ENCODE results near the gene UTY.

Gene UTY

DNA sequence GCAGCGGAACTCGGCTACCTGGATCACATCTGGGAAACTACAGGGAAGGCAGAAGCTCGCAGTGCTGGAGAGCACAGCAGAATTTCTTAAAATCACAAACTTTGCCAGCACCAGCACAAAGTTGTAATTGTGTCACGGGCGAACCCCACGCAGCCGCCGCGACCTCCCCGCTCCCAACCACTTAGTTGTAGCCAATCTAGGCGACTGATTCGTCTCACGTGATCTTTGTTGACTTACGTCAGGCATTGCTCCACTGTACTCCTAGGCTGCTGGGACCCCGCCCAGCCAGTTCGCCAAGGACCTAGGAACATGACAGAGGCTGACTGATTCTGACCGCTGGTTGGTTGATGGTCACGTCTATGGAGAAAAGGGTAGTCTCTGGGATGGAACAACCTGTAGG is at the start of gene UTY:
TSS of gene UTY (minus strand) at position 206 of the 400 bp plus-strand sequence. CDS start 368 bp downstream, outside the sequence.
- DNase-seq: no peak

GRCh38 chrY:13520474-13520873 is 40.6 kb upstream of the UTY start:
- no peak for DNase-seq

DNA sequence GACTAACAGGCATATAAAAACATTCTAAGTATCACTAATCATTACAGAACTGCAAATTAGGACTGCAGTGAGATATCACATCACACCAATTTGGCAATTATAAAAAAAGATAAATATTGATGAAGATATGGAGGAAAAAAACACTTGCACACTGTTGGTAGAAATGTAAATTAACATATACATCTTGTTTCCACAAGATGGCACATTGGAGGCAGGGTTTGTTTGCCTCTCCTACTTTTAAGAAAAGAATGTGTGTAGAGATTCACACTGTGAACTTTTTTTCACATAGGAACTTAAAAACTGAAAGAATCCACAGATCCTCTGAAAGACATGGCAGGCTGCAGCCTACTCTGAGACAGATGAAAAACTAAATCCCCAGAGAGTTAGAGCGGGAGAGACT is 21.4 kb upstream of the UTY start:
- no peak for DNase-seq

DNA sequence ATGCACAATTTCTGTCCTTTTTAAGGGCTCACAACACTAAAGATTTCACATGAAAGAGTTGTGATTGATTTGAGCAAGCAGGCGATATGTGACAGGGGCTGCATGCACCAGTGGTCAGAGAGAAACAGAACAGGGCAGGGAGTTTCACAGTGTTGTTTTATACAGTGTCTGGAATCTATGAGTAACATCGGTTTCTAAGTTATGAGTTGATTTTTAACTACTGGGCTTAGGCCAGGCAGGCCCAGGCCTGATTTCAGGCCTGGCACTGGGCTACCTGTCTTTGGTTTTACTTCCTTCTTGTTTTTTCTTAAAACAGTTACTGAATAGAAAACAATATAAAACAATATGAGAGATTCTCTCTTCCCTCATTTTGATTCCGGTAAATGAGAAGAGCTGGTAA is 13.9 kb upstream of the UTY start:
- no peak for DNase-seq

GRCh38 chrY:13492408-13492807 is 12.6 kb upstream of the UTY start:
- no peak for DNase-seq

GRCh38 chrY:13488738-13489137 is 8.9 kb upstream of the UTY start:
- DNase-seq: no peak

GRCh38 chrY:13479121-13479711 is 617 bp downstream of the UTY start:
- DNase-seq: no peak

- DNase-seq: no peak
Measured at GRCh38 chrY:13478126-13478785, 1.6 kb downstream of the UTY start.

DNA sequence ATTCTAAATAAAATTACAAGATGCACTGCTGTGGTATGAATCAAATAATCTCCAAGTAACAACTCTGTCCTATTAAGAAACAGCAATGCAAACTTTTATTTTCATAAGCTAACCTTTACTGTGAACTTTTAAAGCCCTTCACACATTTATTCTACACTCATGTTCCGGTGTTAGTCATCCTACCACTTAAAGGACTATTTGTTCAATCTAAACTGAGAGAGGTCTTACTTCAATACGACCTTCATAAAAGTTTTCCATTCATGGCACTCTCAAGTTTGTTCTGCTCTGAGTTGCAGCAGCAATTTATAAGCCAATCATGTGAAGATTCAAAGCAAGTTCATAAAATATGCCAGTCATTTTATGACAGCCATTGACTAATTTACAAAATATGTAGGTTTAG is 4.8 kb downstream of the UTY start:
- DNase-seq: no peak

DNA sequence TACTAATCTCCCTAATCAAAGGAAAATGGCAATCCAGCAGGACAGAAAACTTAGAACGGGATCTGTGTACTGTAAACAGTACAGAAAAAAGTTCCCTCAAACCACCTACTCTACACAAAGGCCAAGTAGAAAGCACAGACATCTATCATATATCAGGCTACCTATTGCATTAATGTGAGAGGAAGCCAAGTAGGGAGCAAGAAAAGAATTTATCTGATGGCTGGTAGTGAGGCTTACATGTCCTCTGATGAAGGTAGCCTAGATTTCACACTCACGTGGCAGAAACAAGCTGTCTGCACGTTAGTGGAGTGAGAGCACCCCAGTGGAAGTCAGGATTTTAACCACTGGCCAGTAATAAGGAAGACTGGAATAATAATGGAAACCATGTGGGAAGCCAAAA is 28.3 kb downstream of the UTY start:
- DNase-seq: no peak

- no peak for DNase-seq
Measured at GRCh38 chrY:13450596-13451130, 29.2 kb downstream of the UTY start.

DNA sequence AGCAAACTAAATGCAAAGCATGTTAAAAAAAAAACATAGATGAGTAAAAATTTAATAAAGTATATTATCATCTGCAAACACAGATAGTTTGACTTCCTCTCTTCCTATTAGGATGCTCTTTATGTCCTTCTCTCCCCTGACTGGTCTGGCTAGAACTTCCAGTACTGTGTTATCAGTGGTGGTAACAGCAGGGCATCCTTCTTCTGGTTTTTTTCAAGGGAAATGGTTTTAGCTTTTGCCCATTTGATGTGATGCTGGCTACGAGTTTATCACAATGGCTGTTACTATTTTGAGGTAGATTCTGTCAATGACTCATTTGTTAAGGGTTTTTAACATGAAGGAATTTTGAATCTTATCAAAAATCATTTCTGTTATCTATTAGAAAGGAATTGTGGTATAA is 34.3 kb downstream of the UTY start:
- DNase-seq: no peak

GRCh38 chrY:13443146-13443545 is 36.7 kb downstream of the UTY start:
- DNase-seq: no peak

GRCh38 chrY:13440811-13441210 is 39.0 kb downstream of the UTY start:
- DNase-seq: no peak

DNA sequence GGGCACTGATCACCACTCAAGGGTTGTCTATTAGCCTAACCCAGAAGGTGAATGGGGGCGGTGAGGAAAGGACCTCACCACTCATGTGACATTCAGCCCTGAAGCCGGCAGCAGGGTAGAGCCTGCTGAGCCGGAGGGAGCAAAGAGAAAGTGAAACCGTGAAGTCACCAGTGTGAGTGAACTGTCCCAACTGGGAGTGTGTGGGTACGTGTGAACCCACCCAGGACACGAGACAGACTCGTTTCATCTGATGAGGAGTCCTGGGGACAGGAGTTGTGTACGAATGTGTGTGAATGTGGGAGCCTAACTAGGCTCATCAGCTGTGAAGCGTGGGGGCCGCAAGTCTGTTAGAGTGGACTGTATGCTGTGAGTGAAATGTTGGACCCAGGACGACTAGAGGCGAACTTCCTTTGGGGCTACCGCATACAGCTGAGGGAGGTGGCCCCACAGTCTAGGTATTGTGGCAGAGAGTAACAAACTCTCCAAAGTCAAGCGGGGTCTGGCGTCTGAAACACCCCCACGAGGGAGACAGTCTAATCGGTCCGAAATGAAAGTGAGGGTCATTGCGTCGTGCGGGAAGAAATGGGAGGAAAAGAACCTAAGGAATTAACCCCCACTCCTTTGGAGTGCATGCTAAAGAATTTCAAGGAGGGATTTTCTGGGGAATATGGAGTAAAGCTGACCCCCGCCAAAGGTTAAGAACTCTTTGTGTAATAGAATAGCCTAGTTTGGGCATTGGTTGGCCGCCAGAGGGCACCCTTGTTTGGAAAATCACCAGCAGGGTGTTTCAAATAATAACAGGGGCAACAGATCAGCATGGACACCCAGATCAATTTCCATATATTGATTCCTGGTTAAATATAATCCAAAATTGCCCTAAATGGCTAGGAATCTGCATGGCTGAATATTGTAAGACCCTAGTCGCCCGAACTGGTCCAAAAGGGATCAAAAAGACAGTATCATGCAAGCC is 43.6 kb downstream of the UTY start:
- no peak for DNase-seq

GRCh38 chrY:13435206-13435967 is 44.4 kb downstream of the UTY start:
- no peak for DNase-seq

- no peak for DNase-seq
Measured at GRCh38 chrY:13432293-13433025, 47.4 kb downstream of the UTY start.

DNA sequence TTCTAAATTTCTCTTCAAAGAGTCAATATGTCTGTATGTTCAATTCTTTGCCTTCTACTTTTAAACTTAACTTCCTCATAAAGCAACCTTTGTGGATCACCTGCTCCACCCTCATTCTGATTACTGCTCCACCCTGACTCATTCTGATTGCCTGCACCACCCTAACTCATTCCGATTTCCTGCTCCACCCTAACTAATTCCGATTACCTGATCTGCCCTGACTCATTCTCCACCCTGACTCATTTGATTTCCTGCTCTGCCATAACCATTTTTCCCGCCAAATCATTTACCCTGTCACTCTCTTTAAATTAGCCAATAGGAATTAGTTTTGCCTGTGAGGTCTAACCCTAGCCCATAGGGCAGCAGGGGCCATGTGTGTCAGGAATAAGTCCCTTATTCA is 50.3 kb downstream of the UTY start:
- no peak for DNase-seq

DNA sequence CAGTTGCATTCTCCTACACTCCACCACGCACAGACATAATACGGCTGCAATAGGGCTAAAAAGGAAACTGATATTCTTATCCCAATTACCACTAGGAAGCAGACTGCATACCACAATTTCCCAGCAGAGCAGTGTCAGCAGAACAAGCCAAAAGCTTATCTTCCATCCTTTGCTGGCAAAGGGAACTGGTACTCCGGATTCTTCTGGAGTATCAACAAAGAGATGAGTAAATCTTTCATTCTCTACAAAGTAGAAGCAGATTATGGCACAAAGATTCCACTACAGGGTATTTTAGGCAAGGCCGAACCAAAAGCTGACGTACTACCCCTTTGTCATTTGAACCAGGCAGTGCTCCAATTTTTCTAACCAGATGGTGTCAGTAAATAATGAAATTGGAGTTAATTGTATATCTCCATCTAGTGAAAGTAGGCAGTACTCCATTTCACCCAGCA is 56.5 kb downstream of the UTY start:
- no peak for DNase-seq

DNA sequence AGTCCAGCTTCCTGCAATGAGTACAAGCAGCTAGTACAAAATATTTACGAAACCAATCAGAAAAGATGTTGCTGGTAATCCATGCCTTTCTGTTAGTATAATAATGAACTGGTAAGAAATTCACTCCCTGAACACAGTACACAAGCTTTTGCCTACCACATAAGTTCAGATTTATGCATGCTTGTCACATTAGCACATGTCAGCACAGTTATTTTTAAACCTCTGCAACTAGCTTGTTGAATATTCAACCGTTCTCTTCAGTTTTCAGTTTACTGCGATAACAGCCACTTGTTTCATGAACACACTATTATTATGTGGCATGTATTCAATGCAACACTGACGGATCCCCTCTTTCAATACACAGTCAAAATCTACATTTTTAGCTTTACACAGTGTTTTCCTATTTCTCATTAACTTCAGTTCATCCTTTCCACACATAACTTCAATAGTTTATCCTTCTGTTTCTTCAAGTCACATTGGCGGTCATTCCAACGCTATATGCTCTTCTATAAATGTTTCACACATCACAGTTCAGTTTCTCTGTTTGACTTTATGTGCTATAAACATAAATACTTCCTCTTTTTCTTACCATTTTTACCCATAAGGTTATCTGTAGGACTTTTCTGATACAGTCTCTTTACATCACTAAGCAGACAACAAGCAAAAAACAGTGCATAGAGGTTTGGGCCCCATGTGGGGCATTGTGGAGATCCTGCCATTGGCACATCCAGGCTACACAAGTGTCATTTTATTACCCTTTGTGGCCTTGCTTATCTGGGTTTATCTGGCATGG is 62.8 kb downstream of the UTY start:
- DNase-seq: no peak

DNA sequence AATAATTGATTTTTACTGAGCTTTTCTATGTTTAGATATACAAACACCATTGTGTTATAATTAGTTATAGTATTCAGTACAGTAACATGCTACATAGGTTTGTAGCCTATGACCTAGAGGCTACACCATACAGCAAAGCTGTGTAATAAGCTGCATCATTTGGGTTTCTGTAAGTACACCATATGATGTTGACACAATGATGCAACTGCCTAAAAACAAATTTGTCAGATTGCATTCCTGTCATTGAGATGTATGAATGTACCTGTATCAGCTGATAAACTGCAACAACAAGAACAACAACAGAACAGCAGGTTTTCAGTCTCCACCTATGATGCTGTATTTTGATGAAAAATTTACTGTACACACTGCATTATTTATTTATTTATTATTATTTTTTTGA is 64.3 kb downstream of the UTY start:
- DNase-seq: no peak
